GM21423 (cell line): ENCODE measurements around the gene BPIFB1.

Source experiments
- ATAC-seq: cut with Tn5 transposase; IDR thresholded peaks from one replicate; pipeline ENCODE4 v1.9.1; 2021; ENCODE audit warnings: mild to moderate bottlenecking, moderate library complexity; ENCODE audit not compliant: unreplicated experiment

Gene BPIFB1

GRCh38 chr20:33272155-33272873, 10.7 kb upstream of the BPIFB1 start:
- ATAC-seq = no peak

GRCh38 chr20:33273117-33273851, 9.7 kb upstream of the BPIFB1 start:
- no peak for ATAC-seq

- ATAC-seq = no peak
Observed at GRCh38 chr20:33275215-33275614, 7.8 kb upstream of the BPIFB1 start.

GRCh38 chr20:33275871-33276270, 7.1 kb upstream of the BPIFB1 start:
- ATAC-seq = no peak

- no peak for ATAC-seq
Observed at GRCh38 chr20:33276303-33277113, 6.5 kb upstream of the BPIFB1 start.

GRCh38 chr20:33277471-33278441, 5.3 kb upstream of the BPIFB1 start:
- no peak for ATAC-seq

- ATAC-seq = no peak
Observed at GRCh38 chr20:33278700-33279099, 4.3 kb upstream of the BPIFB1 start.

- no peak for ATAC-seq
Observed at GRCh38 chr20:33279261-33279910, 3.6 kb upstream of the BPIFB1 start.

- no peak for ATAC-seq
Observed at GRCh38 chr20:33280000-33280680, 2.9 kb upstream of the BPIFB1 start.

- ATAC-seq = no peak
Observed at GRCh38 chr20:33280775-33281174, 2.2 kb upstream of the BPIFB1 start.

- ATAC-seq = no peak
Observed at GRCh38 chr20:33281550-33282146, 1.4 kb upstream of the BPIFB1 start.

- ATAC-seq = no peak
Observed at GRCh38 chr20:33282196-33282934, 649 bp upstream of the BPIFB1 start.

- ATAC-seq = no peak
Observed at GRCh38 chr20:33284284-33284683, 1.3 kb downstream of the BPIFB1 start.

- no peak for ATAC-seq
Observed at GRCh38 chr20:33284937-33285336, 1.9 kb downstream of the BPIFB1 start.

GRCh38 chr20:33285861-33286495, 3.0 kb downstream of the BPIFB1 start:
- no peak for ATAC-seq

GRCh38 chr20:33287884-33288283, 4.9 kb downstream of the BPIFB1 start:
- no peak for ATAC-seq

GRCh38 chr20:33290852-33291251, 7.8 kb downstream of the BPIFB1 start:
- no peak for ATAC-seq

GRCh38 chr20:33291416-33291815, 8.4 kb downstream of the BPIFB1 start:
- no peak for ATAC-seq
